Activated naive CD8-positive, alpha-beta T cell treated with anti-CD3 and anti-CD28 coated beads, Interleukin-2, amount 50 U/mL, for 24 hours (primary cell): ENCODE results near the gene GLRA1.
"Not testable (repeated sequence)": the region's sequence is repeated elsewhere in the genome, so short reads cannot be mapped to it uniquely, and the experiment has no call there.

ENCODE experiments used
- ATAC-seq: fragments of 150-1000 bp; cut with Tn5 transposase; one replicate; pipeline ENCODE4 v1.10.0; 2021
- DNase-seq: peaks from one replicate; pipeline ENCODE4 v3.0.0; 2021
- H3K27ac Mint-ChIP-seq: one replicate; pipeline ENCODE4 v1.8.0; 2021; ENCODE audit warnings: mild to moderate bottlenecking, mixed read lengths
- H3K27me3 Mint-ChIP-seq: one replicate; pipeline ENCODE4 v1.8.0; 2021; ENCODE audit warnings: mixed read lengths
- H3K36me3 Mint-ChIP-seq: one replicate; pipeline ENCODE4 v1.8.0; 2021; ENCODE audit warnings: low read depth, mixed read lengths
- H3K4me1 Mint-ChIP-seq: one replicate; pipeline ENCODE4 v1.8.0; 2021; ENCODE audit warnings: mixed read lengths
- H3K4me3 Mint-ChIP-seq: one replicate; pipeline ENCODE4 v1.8.0; 2021; ENCODE audit warnings: mild to moderate bottlenecking, moderate library complexity, mixed read lengths
- H3K9me3 Mint-ChIP-seq: one replicate; pipeline ENCODE4 v1.8.0; 2021; ENCODE audit warnings: mixed read lengths

The GLRA1 gene

GRCh38 chr5:151903243-151903653 is 21.4 kb downstream of the GLRA1 start:
- H3K36me3 Mint-ChIP-seq: no peaks in the 10 kb centered on the region
- H3K9me3 Mint-ChIP-seq: no peaks in the 10 kb centered on the region
- H3K27me3 Mint-ChIP-seq: peaks cover 2% of the 10 kb centered on the region
- DNase-seq (no peak), ATAC-seq (no peak)
- H3K4me1 Mint-ChIP-seq: no peaks in the 10 kb centered on the region
- no peak overlapping the region for H3K4me3 Mint-ChIP-seq
- no peak overlapping the region for H3K27ac Mint-ChIP-seq

GRCh38 chr5:151902215-151902614 is 22.4 kb downstream of the GLRA1 start:
- peaks cover 2% of the 10 kb centered on the region for H3K27me3 Mint-ChIP-seq
- no peaks in the 10 kb centered on the region for H3K4me1 Mint-ChIP-seq
- no peak overlapping the region for H3K4me3 Mint-ChIP-seq
- DNase-seq (no peak), ATAC-seq (no peak)
- no peaks in the 10 kb centered on the region for H3K9me3 Mint-ChIP-seq
- no peak overlapping the region for H3K27ac Mint-ChIP-seq
- no peaks in the 10 kb centered on the region for H3K36me3 Mint-ChIP-seq

GRCh38 chr5:151901611-151902010 is 23.0 kb downstream of the GLRA1 start:
- DNase-seq (no peak), ATAC-seq (no peak)
- H3K36me3 Mint-ChIP-seq: no peaks in the 10 kb centered on the region
- H3K4me1 Mint-ChIP-seq: no peaks in the 10 kb centered on the region
- no peak overlapping the region for H3K4me3 Mint-ChIP-seq
- H3K27ac Mint-ChIP-seq: no peak overlapping the region
- H3K27me3 Mint-ChIP-seq: peaks cover 2% of the 10 kb centered on the region
- H3K9me3 Mint-ChIP-seq: no peaks in the 10 kb centered on the region

- Mint-ChIP-seq H3K36me3 (no peaks in the 10 kb centered on the region), H3K27me3 (peaks cover 2% of the 10 kb centered on the region), H3K4me3 (no peak overlapping the region), H3K27ac (no peak overlapping the region), H3K4me1 (no peaks in the 10 kb centered on the region), H3K9me3 (no peaks in the 10 kb centered on the region)
- ATAC-seq (no peak), DNase-seq (no peak)
These were observed 23.8 kb downstream of the GLRA1 start for GRCh38 chr5:151900891-151901290.

- Mint-ChIP-seq H3K9me3 (no peaks in the 10 kb centered on the region), H3K4me1 (no peaks in the 10 kb centered on the region), H3K27me3 (peaks cover 2% of the 10 kb centered on the region), H3K4me3 (no peak overlapping the region), H3K36me3 (no peaks in the 10 kb centered on the region), H3K27ac (no peak overlapping the region)
- ATAC-seq (no peak), DNase-seq (no peak)
These were observed 25.3 kb downstream of the GLRA1 start for GRCh38 chr5:151899399-151899798.

GRCh38 chr5:151897896-151898295 is 26.8 kb downstream of the GLRA1 start:
- no peaks in the 10 kb centered on the region for H3K4me1 Mint-ChIP-seq
- H3K27me3 Mint-ChIP-seq: peaks cover 2% of the 10 kb centered on the region
- H3K36me3 Mint-ChIP-seq: no peaks in the 10 kb centered on the region
- H3K27ac Mint-ChIP-seq: no peak overlapping the region
- no peak overlapping the region for H3K4me3 Mint-ChIP-seq
- no peaks in the 10 kb centered on the region for H3K9me3 Mint-ChIP-seq
- DNase-seq (no peak), ATAC-seq (no peak)

GRCh38 chr5:151897020-151897552 is 27.6 kb downstream of the GLRA1 start:
- Mint-ChIP-seq H3K4me3 (no peak overlapping the region), H3K27ac (no peak overlapping the region), H3K9me3 (no peaks in the 10 kb centered on the region), H3K36me3 (no peaks in the 10 kb centered on the region), H3K4me1 (no peaks in the 10 kb centered on the region), H3K27me3 (peaks cover 2% of the 10 kb centered on the region)
- no peak for ATAC-seq
- DNase-seq: no peak

GRCh38 chr5:151896031-151896691 is 28.5 kb downstream of the GLRA1 start:
- peaks cover 2% of the 10 kb centered on the region for H3K27me3 Mint-ChIP-seq
- no peaks in the 10 kb centered on the region for H3K36me3 Mint-ChIP-seq
- H3K4me1 Mint-ChIP-seq: no peaks in the 10 kb centered on the region
- no peak for DNase-seq
- H3K9me3 Mint-ChIP-seq: no peaks in the 10 kb centered on the region
- H3K27ac Mint-ChIP-seq: no peak overlapping the region
- H3K4me3 Mint-ChIP-seq: no peak overlapping the region
- no peak for ATAC-seq

GRCh38 chr5:151895660-151896030 is 29.0 kb downstream of the GLRA1 start:
- Mint-ChIP-seq H3K9me3 (no peaks in the 10 kb centered on the region), H3K27me3 (peaks cover 2% of the 10 kb centered on the region), H3K4me1 (no peaks in the 10 kb centered on the region), H3K27ac (no peak overlapping the region), H3K4me3 (no peak overlapping the region), H3K36me3 (no peaks in the 10 kb centered on the region)
- DNase-seq: no peak
- ATAC-seq: no peak

GRCh38 chr5:151893485-151893884 is 31.2 kb downstream of the GLRA1 start:
- not testable (repeated sequence) for DNase-seq, H3K4me3 Mint-ChIP-seq, H3K27ac Mint-ChIP-seq, H3K27me3 Mint-ChIP-seq, H3K9me3 Mint-ChIP-seq, H3K36me3 Mint-ChIP-seq, ATAC-seq, H3K4me1 Mint-ChIP-seq

GRCh38 chr5:151892393-151892792 is 32.3 kb downstream of the GLRA1 start:
- ATAC-seq (no peak), DNase-seq (no peak)
- Mint-ChIP-seq H3K4me1 (no peaks in the 10 kb centered on the region), H3K27ac (no peak overlapping the region), H3K36me3 (no peaks in the 10 kb centered on the region), H3K4me3 (no peak overlapping the region), H3K9me3 (no peaks in the 10 kb centered on the region), H3K27me3 (no peaks in the 10 kb centered on the region)

GRCh38 chr5:151890299-151890698 is 34.4 kb downstream of the GLRA1 start:
- no peaks in the 10 kb centered on the region for H3K9me3 Mint-ChIP-seq
- H3K36me3 Mint-ChIP-seq: no peaks in the 10 kb centered on the region
- no peak overlapping the region for H3K4me3 Mint-ChIP-seq
- no peaks in the 10 kb centered on the region for H3K27me3 Mint-ChIP-seq
- H3K27ac Mint-ChIP-seq: no peak overlapping the region
- ATAC-seq (no peak), DNase-seq (no peak)
- no peaks in the 10 kb centered on the region for H3K4me1 Mint-ChIP-seq

GRCh38 chr5:151889614-151890013 is 35.0 kb downstream of the GLRA1 start:
- no peak for DNase-seq
- Mint-ChIP-seq H3K27me3 (no peaks in the 10 kb centered on the region), H3K4me1 (no peaks in the 10 kb centered on the region), H3K4me3 (no peak overlapping the region), H3K36me3 (no peaks in the 10 kb centered on the region), H3K27ac (no peak overlapping the region), H3K9me3 (no peaks in the 10 kb centered on the region)
- no peak for ATAC-seq

GRCh38 chr5:151886546-151887275 is 37.9 kb downstream of the GLRA1 start:
- Mint-ChIP-seq H3K9me3 (no peaks in the 10 kb centered on the region), H3K27me3 (no peaks in the 10 kb centered on the region), H3K4me3 (no peak overlapping the region), H3K36me3 (no peaks in the 10 kb centered on the region), H3K4me1 (no peaks in the 10 kb centered on the region), H3K27ac (no peak overlapping the region)
- ATAC-seq (no peak), DNase-seq (no peak)

GRCh38 chr5:151885138-151885908 is 39.3 kb downstream of the GLRA1 start:
- no peak for ATAC-seq
- DNase-seq: no peak
- Mint-ChIP-seq H3K36me3 (no peaks in the 10 kb centered on the region), H3K4me1 (no peaks in the 10 kb centered on the region), H3K9me3 (no peaks in the 10 kb centered on the region), H3K27ac (no peak overlapping the region), H3K27me3 (no peaks in the 10 kb centered on the region), H3K4me3 (no peak overlapping the region)
